Motor neuron (in vitro differentiated cells): ENCODE data around the gene RPRD1A. TPM values are rescaled to one million over a fixed set of nuclear protein-coding genes. Genes with fewer than 3 reads are reported as not detected.
"Not testable (repeated sequence)": the region's sequence is repeated elsewhere in the genome, so short reads cannot be mapped to it uniquely, and the experiment has no call there.

ENCODE experiments used
- ATAC-seq, 8 experiments: fragments of 200-7000 bp; cut with Tn5 transposase; replicated peaks in 6 of 8; 2 replicates each; pipeline ENCODE4 v1.8.0; 2021; ENCODE audit warnings: mild to moderate bottlenecking in 8 of 8, moderate library complexity in 8 of 8
- H3K27ac ChIP-seq, 2 donors: fragments of 250-450 bp; sonication (Bioruptor Pico); 2 replicates each; pipeline ENCODE4 v1.9.0; 2021; ENCODE audit warnings: antibody characterized with exemption in 2 of 2, mild to moderate bottlenecking in 2 of 2, moderate library complexity in 1 of 2
- H3K4me1 ChIP-seq, 2 donors: fragments of 250-450 bp; sonication (Bioruptor Pico); replicated peaks in 1 of 2; 2 replicates each; pipeline ENCODE4 v1.6.1; 2021; ENCODE audit warnings: antibody characterized with exemption in 2 of 2, mild to moderate bottlenecking in 2 of 2, moderate library complexity in 1 of 2
- H3K4me3 ChIP-seq, 5 donors: fragments of 250-450 bp; sonication (Bioruptor Pico); 2 replicates each; pipeline ENCODE4 v1.9.0; 2021; ENCODE audit warnings: antibody characterized with exemption in 5 of 5, mild to moderate bottlenecking in 5 of 5, moderate library complexity in 4 of 5
- WGBS, 10 experiments: fragments of 450-650 bp; shearing (Covaris generic); methylation state at CpG; one replicate each; pipeline ENCODE4 v1.0.0; 2022; 5-methylcytosine and 5-hydroxymethylcytosine counted together
- in situ Hi-C, 9 experiments: fragments of 400-800 bp; cut with MboI; loops; one replicate each; pipeline ENCODE4 v1.15.0; 2021; ENCODE audit warnings: low sequenced_read_pairs in 9 of 9, low pct_unique_long_range_greater_than_20kb in 2 of 9; ENCODE audit not compliant: unreplicated experiment in 9 of 9
- total RNA-seq, 8 experiments: library from RNA; unstranded; fragments of 300-600 nt; gene quantifications; 2 replicates each; pipeline versions ENCODE4 v1.2.3 to v1.2.4, GENCODE V29; 2022

The RPRD1A gene
- total RNA-seq, 8 experiments from 2014 or later: 39.8 to 79.4 (median 66.1) TPM

- Histone ChIP-seq H3K4me1 (no peaks in the 10 kb centered on the region), H3K27ac (no peak overlapping the region), H3K4me3 (no peak overlapping the region)
- in situ Hi-C loops: loop anchor here in 2 of 9 experiments (10.0 to 25.0 kb wide), 2 partner anchors 189 to 191 kb away; partner anchors contain the start of gene FHOD3 (in 1 of the 2)
- peak in 3 of 8 experiments; percentile 47 to 50 (median 49) for ATAC-seq
- WGBS, 10 experiments: 0 to 50% (median 0%) methylated on average over 1 of the region's 1 CpG
These were observed 28.7 kb upstream of the RPRD1A start for GRCh38 chr18:36095936-36096519.

GRCh38 chr18:36094431-36094830 lies 27.1 kb upstream of the RPRD1A start:
- no peaks in the 10 kb centered on the region for H3K4me1 ChIP-seq
- H3K4me3 ChIP-seq: no peak overlapping the region
- 45 to 89% (median 63%) methylated on average over 1 to 3 of the region's 3 CpGs; no CpG with 5 or more reads in 3 of the 10 experiments for WGBS, 10 experiments
- in situ Hi-C loops: loop anchor here in 2 of 9 experiments (10.0 to 25.0 kb wide), 2 partner anchors 190 to 193 kb away; partner anchors contain the start of gene FHOD3 (in 1 of the 2)
- H3K27ac ChIP-seq: no peak overlapping the region
- ATAC-seq: no peak

- 0 to 94% (median 83%) methylated on average over 1 to 5 of the region's 5 CpGs; no CpG with 5 or more reads in 3 of the 10 experiments for WGBS, 10 experiments
- ATAC-seq, H3K4me3 ChIP-seq, H3K27ac ChIP-seq, H3K4me1 ChIP-seq: not testable (repeated sequence)
- in situ Hi-C loops: loop anchor here in 2 of 9 experiments (10.0 to 25.0 kb wide), 2 partner anchors 193 to 195 kb away; partner anchors contain the start of gene FHOD3 (in 1 of the 2)
These were observed 24.8 kb upstream of the RPRD1A start for GRCh38 chr18:36092116-36092515.

- 14 to 100% (median 82%) methylated on average over 1 to 6 of the region's 6 CpGs; no CpG with 5 or more reads in 1 of the 10 experiments for WGBS, 10 experiments
- ATAC-seq: no peak
- no peaks in the 10 kb centered on the region for H3K4me1 ChIP-seq
- no peak overlapping the region for H3K4me3 ChIP-seq
- in situ Hi-C loops: loop anchor here in 1 of 9 experiments (25.0 kb wide), 1 partner anchor 198 kb away; the partner anchor contains the start of gene FHOD3
- H3K27ac ChIP-seq: no peak overlapping the region
These were observed 21.6 kb upstream of the RPRD1A start for GRCh38 chr18:36089001-36089400.

- no peak for ATAC-seq
- Histone ChIP-seq H3K4me1 (no peaks in the 10 kb centered on the region), H3K27ac (no peak overlapping the region), H3K4me3 (no peak overlapping the region)
- 0 to 100% (median 83%) methylated on average over 1 to 2 of the region's 2 CpGs; no CpG with 5 or more reads in 1 of the 10 experiments for WGBS, 10 experiments
- in situ Hi-C loops: loop anchor here in 1 of 9 experiments (25.0 kb wide), 1 partner anchor 199 kb away; the partner anchor contains the start of gene FHOD3
These were observed 20.9 kb upstream of the RPRD1A start for GRCh38 chr18:36088256-36088655.

- Histone ChIP-seq H3K4me1 (no peaks in the 10 kb centered on the region), H3K4me3 (no peak overlapping the region), H3K27ac (no peak overlapping the region)
- in situ Hi-C loops: loop anchor here in 1 of 9 experiments (25.0 kb wide), 1 partner anchor 201 kb away; the partner anchor contains the start of gene FHOD3
- WGBS, 10 experiments: 8 to 100% (median 48%) methylated on average over 1 to 5 of the region's 8 CpGs; no CpG with 5 or more reads in 5 of the 10 experiments
- ATAC-seq: no peak
These were observed 18.8 kb upstream of the RPRD1A start for GRCh38 chr18:36086186-36086585.

- Histone ChIP-seq H3K4me3 (no peak overlapping the region), H3K27ac (no peak overlapping the region), H3K4me1 (no peaks in the 10 kb centered on the region)
- 60 to 100% methylated on average over 1 of the region's 4 CpGs; no CpG with 5 or more reads in 8 of the 10 experiments for WGBS, 10 experiments
- ATAC-seq: no peak
- in situ Hi-C loops: loop anchor here in 1 of 9 experiments (25.0 kb wide), 1 partner anchor 202 kb away; the partner anchor contains the start of gene FHOD3
These were observed 17.8 kb upstream of the RPRD1A start for GRCh38 chr18:36085195-36085594.

- in situ Hi-C loops: loop anchor here in 1 of 9 experiments (25.0 kb wide), 1 partner anchor 204 kb away; the partner anchor contains the start of gene FHOD3
- 11 to 100% (median 80%) methylated on average over 1 to 2 of the region's 2 CpGs; no CpG with 5 or more reads in 1 of the 10 experiments for WGBS, 10 experiments
- Histone ChIP-seq H3K4me3 (no peak overlapping the region), H3K4me1 (no peaks in the 10 kb centered on the region), H3K27ac (no peak overlapping the region)
- ATAC-seq: no peak
These were observed 16.4 kb upstream of the RPRD1A start for GRCh38 chr18:36083729-36084128.

GRCh38 chr18:36081118-36081517 lies 13.8 kb upstream of the RPRD1A start:
- H3K27ac ChIP-seq, H3K4me1 ChIP-seq, H3K4me3 ChIP-seq, ATAC-seq: not testable (repeated sequence)
- in situ Hi-C loops: loop anchor here in 1 of 9 experiments (25.0 kb wide), 1 partner anchor 206 kb away; the partner anchor contains the start of gene FHOD3
- 64 to 100% (median 88%) methylated on average over 1 to 2 of the region's 2 CpGs for WGBS, 10 experiments

- no peak for ATAC-seq
- H3K27ac ChIP-seq: no peak overlapping the region
- in situ Hi-C loops: loop anchor here in 1 of 9 experiments (25.0 kb wide), 1 partner anchor 208 kb away; the partner anchor contains the start of gene FHOD3
- H3K4me3 ChIP-seq: no peak overlapping the region
- WGBS, 10 experiments: 61 to 100% (median 90%) methylated on average over 1 to 6 of the region's 6 CpGs; no CpG with 5 or more reads in 2 of the 10 experiments
- no peaks in the 10 kb centered on the region for H3K4me1 ChIP-seq
These were observed 11.6 kb upstream of the RPRD1A start for GRCh38 chr18:36078751-36079529.

GRCh38 chr18:36077764-36078163 lies 10.4 kb upstream of the RPRD1A start:
- not testable (repeated sequence) for H3K4me3 ChIP-seq, ATAC-seq, H3K27ac ChIP-seq, H3K4me1 ChIP-seq
- WGBS, 10 experiments: no CpG with 5 or more reads among the region's 27 CpGs
- in situ Hi-C loops: loop anchor here in 1 of 9 experiments (25.0 kb wide), 1 partner anchor 210 kb away; the partner anchor contains the start of gene FHOD3

- 27 to 98% (median 67%) methylated on average over 2 to 6 of the region's 6 CpGs for WGBS, 10 experiments
- ATAC-seq: peak in 3 of 8 experiments; percentile 57 to 98 (median 97)
These were observed 8.7 kb upstream of the RPRD1A start for GRCh38 chr18:36075862-36076587.

More at GRCh38 chr18:36075862-36076587, 8.7 kb upstream of the RPRD1A start:
- Histone ChIP-seq H3K27ac (no peak overlapping the region), H3K4me3 (no peak overlapping the region), H3K4me1 (no peaks in the 10 kb centered on the region)
- in situ Hi-C loops: loop anchor here in 1 of 9 experiments (25.0 kb wide), 1 partner anchor 211 kb away; the partner anchor contains the start of gene FHOD3
